ENCODE results near the gene TOGARAM2. TPM values are rescaled to one million over a fixed set of nuclear protein-coding genes. Genes with fewer than 3 reads are reported as not detected.

The TOGARAM2 gene
- total and polyA plus RNA-seq, 10 of the 15 experiments (the other 5 are each of a cell fraction or from before 2014, with no cell fraction given): 0.01 to 0.06 (median 0.03) TPM; not detected in 7

- H3K4me1 ChIP-seq (ENCODE audit: control insufficient read depth, insufficient read depth, low read length): no peaks in the 10 kb centered on the region
- H3K4me2 ChIP-seq (ENCODE audit: control insufficient read depth, insufficient read depth): no peak overlapping the region
- no peak overlapping the region for H3K27ac ChIP-seq (ENCODE audit: control insufficient read depth, insufficient read depth)
- intact Hi-C loops (cut with micrococcal nuclease; ENCODE audit: unreplicated experiment): no loop called here
- H3K79me2 ChIP-seq (ENCODE audit: control insufficient read depth, insufficient read depth, low read length): no peaks in the 10 kb centered on the region
- ChIA-PET RAD21 (ENCODE audit: unreplicated experiment) (no interaction called here), POLR2A (interaction anchor here (0.5 kb wide), 1 partner anchor 146 kb away, joined by 5 read pairs; no protein-coding TSS in a partner anchor), CTCF (interaction anchor here (1.1 kb wide), 1 partner anchor 30 kb away, joined by 3 read pairs; no protein-coding TSS in a partner anchor), SMC1A (ENCODE audit: uncharacterized antibody, unreplicated experiment) (no interaction called here)
- WGBS (ENCODE audit: insufficient coverage, insufficient replicate concordance, low lambda C conversion rate, missing lambda C conversion rate): 36% methylated on average over 3 of the region's 3 CpGs
- DNase-seq (ENCODE audit: low read depth, low spot score): no peak
- no peak overlapping the region for H3K9ac ChIP-seq (ENCODE audit: control insufficient read depth, insufficient read depth, low read length)
- no peak for FAIRE-seq
- no peak overlapping the region for H2AFZ ChIP-seq (ENCODE audit: control insufficient read depth, low read depth, low read length)
- H3K9me3 ChIP-seq (replicated peaks; ENCODE audit: control insufficient read depth, insufficient read depth, low read length): no peaks in the 10 kb centered on the region
- in situ Hi-C loops (cut with MboI): no loop called here
- no peak for ATAC-seq
- no peaks in the 10 kb centered on the region for H4K20me1 ChIP-seq (ENCODE audit: control insufficient read depth, insufficient read depth)
- H3K4me3 ChIP-seq: no peak overlapping the region
- H3K27me3 ChIP-seq (replicated peaks in 1 of 2; ENCODE audit: control insufficient read depth in 2 of 2, insufficient read depth in 2 of 2, low read length in 1 of 2): no peaks in the 10 kb centered on the region
- no TSS peak for BruUV-seq (replicated peaks)
- TF ChIP-seq SPI1 (IDR thresholded peaks at IDR 0.05; ENCODE audit: borderline replicate concordance, insufficient read depth, low read depth, low read length): no peak
- no peak for TF ChIP-seq E2F8 (IDR thresholded peaks at IDR 0.05; ENCODE audit: low read depth, partially characterized antibody)
- TF ChIP-seq ATF7 (IDR thresholded peaks at IDR 0.05; ENCODE audit: low read depth): no peak
- no peak for TF ChIP-seq CHD4 (IDR thresholded peaks at IDR 0.05)
- no peak for TF ChIP-seq ZBTB4 (CRISPR knock-in tag; IDR thresholded peaks at IDR 0.05)
- TF ChIP-seq RUNX3 (IDR thresholded peaks at IDR 0.05; ENCODE audit: low read length): no peak
- no peak for TF ChIP-seq FOS (IDR thresholded peaks at IDR 0.05; ENCODE audit: borderline replicate concordance, extremely low read depth, insufficient read length)
- no peak for TF ChIP-seq ZNF24 (IDR thresholded peaks at IDR 0.05)
- TF ChIP-seq RCOR1 (conservative IDR thresholded peaks at IDR 0.05; ENCODE audit: low read depth, low read length): no peak
- no peak for TF ChIP-seq SRF (IDR thresholded peaks at IDR 0.05; ENCODE audit: low read depth in 2 of 2, low read length in 2 of 2)
- no peak for TF ChIP-seq NFIC (IDR thresholded peaks at IDR 0.05; ENCODE audit: low read depth, low read length)
- no peak for TF ChIP-seq RAD21 (IDR thresholded peaks at IDR 0.05; ENCODE audit: insufficient read depth, low read depth, low read length)
- TF ChIP-seq WRNIP1 (IDR thresholded peaks at IDR 0.05; ENCODE audit: borderline replicate concordance, low read depth, low read length): no peak
- no peak for TF ChIP-seq SUPT20H (IDR thresholded peaks at IDR 0.05; ENCODE audit: borderline replicate concordance, control insufficient read depth, low read depth, low read length)
- no peak for TF ChIP-seq BCL11A (IDR thresholded peaks at IDR 0.05; ENCODE audit: low read depth, low read length)
- TF ChIP-seq NFXL1 (IDR thresholded peaks at IDR 0.05; ENCODE audit: borderline replicate concordance): no peak
- no peak for TF ChIP-seq CBX5 (IDR thresholded peaks at IDR 0.05; ENCODE audit: low read depth)
- H3K36me3 ChIP-seq (ENCODE audit: control insufficient read depth in 2 of 2, insufficient read depth in 2 of 2, low read length in 1 of 2): no peaks in the 10 kb centered on the region
Measured at GRCh38 chr2:28980368-28981015, 606 bp upstream of the TOGARAM2 start.
